ENCODE results near the gene SUOX.

DNA sequence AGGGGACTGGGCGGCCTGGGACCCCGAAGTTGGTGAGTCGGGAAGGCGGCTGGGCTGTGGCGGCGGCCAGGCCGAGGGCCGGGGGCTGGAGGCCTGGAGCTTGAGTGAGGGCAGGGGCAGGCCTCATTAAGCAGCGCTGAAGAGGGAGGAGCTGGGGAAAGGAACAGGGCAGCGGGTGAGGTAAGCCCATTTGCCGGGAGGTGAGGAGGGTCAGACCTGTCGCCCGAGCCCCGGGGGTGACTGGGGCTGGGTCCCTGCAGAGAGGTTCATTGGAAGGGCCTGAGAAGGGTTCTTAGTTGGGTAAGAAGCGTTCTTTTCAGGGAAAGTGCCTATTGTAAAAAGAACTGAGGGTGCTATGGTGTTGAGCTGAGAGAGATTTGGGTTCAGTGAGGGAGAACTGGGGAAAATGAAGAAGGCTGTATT lies 22.8 kb upstream of the SUOX start:
- TF ChIP-seq, protein P1, sequence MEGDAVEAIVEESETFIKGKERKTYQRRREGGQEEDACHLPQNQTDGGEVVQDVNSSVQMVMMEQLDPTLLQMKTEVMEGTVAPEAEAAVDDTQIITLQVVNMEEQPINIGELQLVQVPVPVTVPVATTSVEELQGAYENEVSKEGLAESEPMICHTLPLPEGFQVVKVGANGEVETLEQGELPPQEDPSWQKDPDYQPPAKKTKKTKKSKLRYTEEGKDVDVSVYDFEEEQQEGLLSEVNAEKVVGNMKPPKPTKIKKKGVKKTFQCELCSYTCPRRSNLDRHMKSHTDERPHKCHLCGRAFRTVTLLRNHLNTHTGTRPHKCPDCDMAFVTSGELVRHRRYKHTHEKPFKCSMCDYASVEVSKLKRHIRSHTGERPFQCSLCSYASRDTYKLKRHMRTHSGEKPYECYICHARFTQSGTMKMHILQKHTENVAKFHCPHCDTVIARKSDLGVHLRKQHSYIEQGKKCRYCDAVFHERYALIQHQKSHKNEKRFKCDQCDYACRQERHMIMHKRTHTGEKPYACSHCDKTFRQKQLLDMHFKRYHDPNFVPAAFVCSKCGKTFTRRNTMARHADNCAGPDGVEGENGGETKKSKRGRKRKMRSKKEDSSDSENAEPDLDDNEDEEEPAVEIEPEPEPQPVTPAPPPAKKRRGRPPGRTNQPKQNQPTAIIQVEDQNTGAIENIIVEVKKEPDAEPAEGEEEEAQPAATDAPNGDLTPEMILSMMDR (IDR thresholded peaks at IDR 0.05), result no peak
- no peak for TF ChIP-seq POLR2A (IDR thresholded peaks at IDR 0.05)

Data from uterus (tissue), 2 donors.